Osteoblast (primary cell): ENCODE results near the gene ZNF689. TPM values are rescaled to one million over a fixed set of nuclear protein-coding genes. Genes with fewer than 3 reads are reported as not detected.

ENCODE experiments used
- DNase-seq: peaks from one replicate; pipeline ENCODE4 v3.0.0; 2011; ENCODE audit warnings: low spot score, mixed read lengths; ENCODE audit not compliant: insufficient read length; ENCODE audit errors: missing footprints
- H2AFZ ChIP-seq: 2 replicates; pipeline ENCODE4 v1.6.0; 2011; ENCODE audit warnings: mild to moderate bottlenecking, low read length
- H3K27ac ChIP-seq: 2 replicates; pipeline ENCODE4 v1.5.1; 2011; ENCODE audit warnings: mild to moderate bottlenecking, low read depth, low read length, moderate library complexity
- H3K27me3 ChIP-seq: 2 replicates; pipeline ENCODE4 v1.6.0; 2012; ENCODE audit warnings: mild to moderate bottlenecking, control low read depth, inconsistent platforms, low read length, moderate library complexity; ENCODE audit not compliant: insufficient read depth
- H3K36me3 ChIP-seq: 2 replicates; pipeline ENCODE4 v1.5.1; 2011; ENCODE audit warnings: mild to moderate bottlenecking, low read length, control low read depth, moderate library complexity; ENCODE audit not compliant: insufficient read depth
- H3K4me1 ChIP-seq: 2 replicates; pipeline ENCODE4 v1.5.1; 2011; ENCODE audit warnings: mild to moderate bottlenecking, low read length, control low read depth, moderate library complexity; ENCODE audit not compliant: insufficient read depth
- H3K4me2 ChIP-seq: 2 replicates; pipeline ENCODE4 v1.6.0; 2011; ENCODE audit warnings: mild to moderate bottlenecking, low read length; ENCODE audit not compliant: insufficient read depth
- H3K4me3 ChIP-seq: fragments of 200-600 bp; sonication (generic); 3 replicates; pipeline ENCODE4 v1.5.1; 2012; ENCODE audit warnings: mild to moderate bottlenecking, low read length, inconsistent platforms; ENCODE audit not compliant: insufficient read depth
- H3K79me2 ChIP-seq: 2 replicates; pipeline ENCODE4 v1.6.0; 2012; ENCODE audit warnings: mild to moderate bottlenecking, low read length, control low read depth, inconsistent platforms; ENCODE audit not compliant: insufficient read depth
- H3K9me3 ChIP-seq: 2 replicates; pipeline ENCODE4 v1.5.1; 2011; ENCODE audit warnings: low read depth, low read length, control low read depth
- H4K20me1 ChIP-seq: 2 replicates; pipeline ENCODE4 v1.6.0; 2012; ENCODE audit warnings: mild to moderate bottlenecking, low read length, control low read depth; ENCODE audit not compliant: insufficient read depth
- total RNA-seq: library from RNA; depleted of rRNA; stranded (reverse); fragments of >200 nt; gene quantifications from 2 replicates; pipeline ENCODE4 v1.2.3, GENCODE V29; 2012
- TF ChIP-seq, protein P1 (sequence below): IDR thresholded peaks from 2 replicates; pipeline ENCODE4 v1.5.1; 2011; ENCODE audit warnings: mild to moderate bottlenecking, low read depth, low read length, moderate library complexity; ENCODE audit errors: extremely low read depth

ZNF689 gene
- total RNA-seq, 1 donor, result 8.3 TPM

DNA sequence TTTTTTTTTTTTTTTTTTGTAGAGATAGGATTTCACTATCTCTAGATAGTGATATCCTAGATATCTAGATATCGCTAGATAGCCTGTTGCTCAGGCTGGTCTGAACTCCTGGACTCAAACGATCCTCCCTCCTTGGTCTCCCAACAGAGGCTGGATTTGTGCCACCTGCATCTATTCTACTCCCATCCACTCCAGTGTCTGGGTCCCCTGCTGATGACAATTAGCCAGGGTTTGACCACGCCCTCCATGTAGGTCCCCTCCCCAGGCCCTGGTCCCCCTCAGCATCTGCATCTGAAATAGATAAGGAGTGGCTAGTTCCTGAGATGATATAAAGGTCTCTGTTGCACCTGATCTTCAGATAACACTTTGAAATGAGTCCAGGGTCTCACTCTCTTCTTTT is 40.9 kb downstream of the ZNF689 start:
- H2AFZ ChIP-seq, result no peak overlapping the region

DNA sequence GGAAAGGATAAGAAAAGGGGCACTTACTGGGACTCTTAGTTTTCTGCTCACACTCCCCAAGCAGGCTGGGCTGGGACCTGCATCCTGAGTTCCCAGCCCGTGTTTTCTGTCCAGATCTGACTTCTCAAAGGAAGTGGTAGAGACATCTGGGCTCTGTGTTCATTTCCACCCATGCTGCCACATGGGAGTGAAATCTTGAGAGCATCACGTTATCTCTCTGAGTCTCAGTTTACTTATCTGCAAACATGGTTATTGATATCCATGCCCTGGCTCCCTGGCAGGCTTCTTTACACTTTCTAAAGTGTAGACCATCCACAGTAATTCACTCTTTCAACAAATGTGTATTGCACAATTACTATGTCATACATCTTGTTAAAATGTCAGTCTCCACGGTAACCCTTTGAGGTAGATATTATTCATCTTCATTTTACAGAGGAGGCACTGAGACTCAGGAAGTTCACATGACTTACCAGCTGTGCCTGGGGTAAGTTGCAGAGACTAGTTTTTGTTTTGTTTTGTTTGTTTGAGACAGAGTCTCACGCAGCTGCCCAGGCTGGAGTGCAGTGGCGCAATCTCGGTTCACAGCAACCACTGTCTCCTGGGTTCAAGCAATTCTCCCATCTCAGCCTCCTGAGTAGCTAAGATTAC is 42.1 kb downstream of the ZNF689 start:
- no peaks in the 10 kb centered on the region for H3K27me3 ChIP-seq
- H3K4me1 ChIP-seq, result peaks cover 19% of the 10 kb centered on the region
- peak overlapping the region; percentile 68 for H3K27ac ChIP-seq
- H3K9me3 ChIP-seq, result no peaks in the 10 kb centered on the region
- peak; percentile 95 for DNase-seq
- H3K4me2 ChIP-seq, result peak overlapping the region; percentile 48
- TF ChIP-seq, protein P1, sequence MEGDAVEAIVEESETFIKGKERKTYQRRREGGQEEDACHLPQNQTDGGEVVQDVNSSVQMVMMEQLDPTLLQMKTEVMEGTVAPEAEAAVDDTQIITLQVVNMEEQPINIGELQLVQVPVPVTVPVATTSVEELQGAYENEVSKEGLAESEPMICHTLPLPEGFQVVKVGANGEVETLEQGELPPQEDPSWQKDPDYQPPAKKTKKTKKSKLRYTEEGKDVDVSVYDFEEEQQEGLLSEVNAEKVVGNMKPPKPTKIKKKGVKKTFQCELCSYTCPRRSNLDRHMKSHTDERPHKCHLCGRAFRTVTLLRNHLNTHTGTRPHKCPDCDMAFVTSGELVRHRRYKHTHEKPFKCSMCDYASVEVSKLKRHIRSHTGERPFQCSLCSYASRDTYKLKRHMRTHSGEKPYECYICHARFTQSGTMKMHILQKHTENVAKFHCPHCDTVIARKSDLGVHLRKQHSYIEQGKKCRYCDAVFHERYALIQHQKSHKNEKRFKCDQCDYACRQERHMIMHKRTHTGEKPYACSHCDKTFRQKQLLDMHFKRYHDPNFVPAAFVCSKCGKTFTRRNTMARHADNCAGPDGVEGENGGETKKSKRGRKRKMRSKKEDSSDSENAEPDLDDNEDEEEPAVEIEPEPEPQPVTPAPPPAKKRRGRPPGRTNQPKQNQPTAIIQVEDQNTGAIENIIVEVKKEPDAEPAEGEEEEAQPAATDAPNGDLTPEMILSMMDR, result no peak
- H3K4me3 ChIP-seq, result no peak overlapping the region
- no peaks in the 10 kb centered on the region for H3K36me3 ChIP-seq
- H2AFZ ChIP-seq, result no peak overlapping the region
- H4K20me1 ChIP-seq, result no peaks in the 10 kb centered on the region
- no peaks in the 10 kb centered on the region for H3K79me2 ChIP-seq

More for the DNA sequence above, 40.9 kb downstream of the ZNF689 start:
- Histone ChIP-seq H3K9me3 (no peaks in the 10 kb centered on the region), H3K36me3 (no peaks in the 10 kb centered on the region), H3K4me1 (peaks cover 19% of the 10 kb centered on the region), H3K27me3 (no peaks in the 10 kb centered on the region), H3K79me2 (no peaks in the 10 kb centered on the region), H3K27ac (no peak overlapping the region), H3K4me3 (no peak overlapping the region), H3K4me2 (no peak overlapping the region), H4K20me1 (no peaks in the 10 kb centered on the region)
- peak; percentile 58 for DNase-seq
- TF ChIP-seq, protein P1, result no peak

DNA sequence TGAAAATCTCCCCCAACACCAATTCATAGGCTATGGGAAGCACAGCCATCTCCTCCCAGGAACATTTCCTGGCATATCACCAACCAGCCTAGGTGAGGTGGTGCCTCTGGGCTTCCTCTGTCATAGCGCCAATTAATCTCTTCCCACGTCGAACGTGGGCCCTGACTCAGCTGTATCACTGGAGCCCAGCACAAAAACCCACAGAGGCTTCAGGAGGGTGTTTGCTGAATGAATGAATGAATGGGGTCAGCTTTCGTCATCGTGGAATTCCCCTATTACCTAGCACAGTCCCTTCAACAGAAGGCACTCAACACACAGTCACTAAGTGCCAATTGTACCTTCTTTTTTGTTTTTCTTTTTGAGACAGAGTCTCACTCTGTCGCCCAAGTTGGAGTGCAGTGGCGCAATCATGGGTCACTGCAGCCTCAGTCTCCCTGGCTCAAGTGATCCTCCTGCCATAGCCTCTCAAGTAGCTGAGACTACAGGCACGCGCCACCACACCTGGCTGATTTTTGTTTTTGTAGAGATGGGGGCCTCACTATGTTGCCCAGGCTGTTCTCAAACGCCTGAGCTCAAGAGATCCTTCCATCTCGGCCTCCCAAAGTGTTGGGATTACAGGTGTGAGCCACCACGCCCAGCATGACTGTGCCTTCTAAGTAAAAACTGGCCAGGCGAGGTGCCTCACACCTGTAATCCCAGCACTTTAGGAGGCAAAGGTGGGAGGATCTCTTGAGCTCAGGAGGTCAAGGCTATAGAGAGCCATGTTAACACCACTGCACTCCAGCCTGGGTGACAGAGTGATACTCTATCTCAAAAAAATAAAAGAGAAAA is 42.8 kb downstream of the ZNF689 start:
- no peaks in the 10 kb centered on the region for H3K9me3 ChIP-seq
- H2AFZ ChIP-seq, result no peak overlapping the region
- H3K4me3 ChIP-seq, result no peak overlapping the region
- H3K36me3 ChIP-seq, result no peaks in the 10 kb centered on the region
- DNase-seq, result no peak
- TF ChIP-seq, protein P1, result no peak
- H3K4me2 ChIP-seq, result no peak overlapping the region
- peaks cover 18% of the 10 kb centered on the region for H3K4me1 ChIP-seq
- H3K79me2 ChIP-seq, result no peaks in the 10 kb centered on the region
- peak overlapping the region; percentile 68 for H3K27ac ChIP-seq
- H4K20me1 ChIP-seq, result no peaks in the 10 kb centered on the region
- H3K27me3 ChIP-seq, result no peaks in the 10 kb centered on the region

DNA sequence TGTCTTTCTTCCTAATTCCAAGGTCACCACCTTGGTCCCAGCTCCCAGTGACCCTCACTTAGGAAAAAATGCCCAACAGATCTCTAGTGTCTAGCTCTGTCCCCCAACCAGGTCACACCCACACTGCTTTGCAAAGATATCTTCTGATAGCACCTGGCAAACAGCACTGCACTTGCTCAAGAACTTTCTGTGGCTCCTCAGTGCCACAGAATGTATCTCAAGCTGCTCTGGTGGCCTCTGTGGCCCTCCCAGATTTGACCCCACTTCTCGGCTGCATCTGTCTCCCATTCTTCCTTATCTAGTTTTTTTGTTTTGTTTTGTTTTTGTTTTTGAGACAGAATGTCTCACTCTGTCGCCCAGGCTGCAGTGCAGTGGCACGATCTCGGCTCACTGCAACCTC is 43.7 kb downstream of the ZNF689 start:
- no peaks in the 10 kb centered on the region for H3K27me3 ChIP-seq
- H3K79me2 ChIP-seq, result no peaks in the 10 kb centered on the region
- H3K4me1 ChIP-seq, result peaks cover 14% of the 10 kb centered on the region
- no peaks in the 10 kb centered on the region for H3K9me3 ChIP-seq
- H3K36me3 ChIP-seq, result no peaks in the 10 kb centered on the region
- TF ChIP-seq, protein P1, result no peak
- no peak for DNase-seq
- H3K4me2 ChIP-seq, result no peak overlapping the region
- H2AFZ ChIP-seq, result no peak overlapping the region
- no peak overlapping the region for H3K27ac ChIP-seq
- H3K4me3 ChIP-seq, result no peak overlapping the region
- no peaks in the 10 kb centered on the region for H4K20me1 ChIP-seq
